Activated CD4-positive, alpha-beta memory T cell treated with anti-CD3 and anti-CD28 coated beads, Interleukin-2, amount 10 ng/mL, durations not matched to agents 7 days and 5 days (primary cell): Measurements from ENCODE around the gene ZNF497. TPM values are rescaled to one million over a fixed set of nuclear protein-coding genes. Genes with fewer than 3 reads are reported as not detected.
A peak's percentile ranks its signal among the peaks of the same experiment; 100 is the strongest.
"Not testable (repeated sequence)": the region's sequence is repeated elsewhere in the genome, so short reads cannot be mapped to it uniquely, and the experiment has no call there.

Source experiments
- CTCF ChIA-PET: fragments of 350-600 bp; sonication (Branson Sonifier 250); formaldehyde crosslinking; loops from one replicate; lab custom pipeline; 2021; ENCODE audit warnings: antibody characterized with exemption, inconsistent platforms; lab: Charles Lee
- POLR2A ChIA-PET: fragments of 350-600 bp; sonication (Branson Sonifier 250); formaldehyde crosslinking; loops from one replicate; lab custom pipeline; 2021; ENCODE audit warnings: antibody characterized with exemption; lab: Charles Lee
- DNase-seq: peaks from one replicate; pipeline ENCODE4 v3.0.0-alpha.2; 2020
- H3K27ac Mint-ChIP-seq: one replicate; pipeline ENCODE4 v1.8.0; 2021; ENCODE audit warnings: mild to moderate bottlenecking, mixed read lengths
- H3K27me3 Mint-ChIP-seq: one replicate; pipeline ENCODE4 v1.8.0; 2021; ENCODE audit warnings: mixed read lengths
- H3K36me3 Mint-ChIP-seq: one replicate; pipeline ENCODE4 v1.8.0; 2021; ENCODE audit warnings: low read depth, mixed read lengths
- H3K4me1 Mint-ChIP-seq: one replicate; pipeline ENCODE4 v1.8.0; 2021; ENCODE audit warnings: mixed read lengths
- H3K4me3 Mint-ChIP-seq: one replicate; pipeline ENCODE4 v1.8.0; 2021; ENCODE audit warnings: mild to moderate bottlenecking, mixed read lengths
- H3K9me3 Mint-ChIP-seq: one replicate; pipeline ENCODE4 v1.8.0; 2021; ENCODE audit warnings: mixed read lengths
- total RNA-seq, 2 experiments: library from RNA; stranded (reverse); gene quantifications; one replicate each; pipeline ENCODE4 v1.2.3, GENCODE V29; 2021

ZNF497 gene
- total RNA-seq, 2 experiments from 2014 or later, result 1.1 to 1.2 TPM

GRCh38 chr19:58326914-58327726 is 35.4 kb downstream of the ZNF497 start, which contains the start of gene ZSCAN22:
Gene ZSCAN22 (plus strand): TSS chr19:58326994. CDS start chr19:58334803, 7,809 bp downstream.
- peak; percentile 93 for DNase-seq
- Mint-ChIP-seq H3K9me3 (no peaks in the 10 kb centered on the region), H3K27me3 (no peaks in the 10 kb centered on the region), H3K4me1 (no peaks in the 10 kb centered on the region), H3K27ac (no peak within 1 kb of the TSS), H3K36me3 (peaks cover 9% of the 10 kb centered on the region), H3K4me3 (no peak within 1 kb of the TSS)
- CTCF ChIA-PET, result interaction anchor here (0.9 to 2.2 kb wide), 6 partner anchors 20 to 254 kb away, joined by 4 to 12 read pairs (median 6); partner anchors contain the start of genes ZBTB45, ZNF497 and ZNF584
- POLR2A ChIA-PET, result interaction anchor here (1.0 to 2.2 kb wide), 12 partner anchors 9 to 193 kb away, joined by 3 to 23 read pairs (median 4); partner anchors contain the start of genes ERVK3-1, RPS5, ZBTB45 and ZNF497

DNA sequence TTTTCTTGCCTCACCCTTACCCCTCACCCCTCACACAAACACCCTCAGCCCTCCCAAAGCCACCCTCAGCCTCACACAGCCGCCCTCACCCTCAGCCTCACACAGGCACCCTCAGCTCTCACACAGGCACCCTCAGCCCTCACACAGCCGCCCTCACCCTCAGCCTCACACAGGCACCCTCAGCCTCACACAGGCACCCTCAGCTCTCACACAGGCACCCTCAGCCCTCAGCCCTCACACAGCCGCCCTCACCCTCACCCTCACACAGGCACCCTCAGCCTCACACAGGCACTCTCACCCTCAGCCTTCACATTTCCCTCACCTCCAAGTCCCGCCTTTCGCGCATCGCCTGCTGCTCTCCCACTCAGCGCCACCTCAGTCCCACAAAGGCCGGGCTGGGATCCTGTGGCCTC is 36.0 kb downstream of the ZNF497 start:
- H3K4me1 Mint-ChIP-seq, result no peaks in the 10 kb centered on the region
- DNase-seq, result no peak

DNA sequence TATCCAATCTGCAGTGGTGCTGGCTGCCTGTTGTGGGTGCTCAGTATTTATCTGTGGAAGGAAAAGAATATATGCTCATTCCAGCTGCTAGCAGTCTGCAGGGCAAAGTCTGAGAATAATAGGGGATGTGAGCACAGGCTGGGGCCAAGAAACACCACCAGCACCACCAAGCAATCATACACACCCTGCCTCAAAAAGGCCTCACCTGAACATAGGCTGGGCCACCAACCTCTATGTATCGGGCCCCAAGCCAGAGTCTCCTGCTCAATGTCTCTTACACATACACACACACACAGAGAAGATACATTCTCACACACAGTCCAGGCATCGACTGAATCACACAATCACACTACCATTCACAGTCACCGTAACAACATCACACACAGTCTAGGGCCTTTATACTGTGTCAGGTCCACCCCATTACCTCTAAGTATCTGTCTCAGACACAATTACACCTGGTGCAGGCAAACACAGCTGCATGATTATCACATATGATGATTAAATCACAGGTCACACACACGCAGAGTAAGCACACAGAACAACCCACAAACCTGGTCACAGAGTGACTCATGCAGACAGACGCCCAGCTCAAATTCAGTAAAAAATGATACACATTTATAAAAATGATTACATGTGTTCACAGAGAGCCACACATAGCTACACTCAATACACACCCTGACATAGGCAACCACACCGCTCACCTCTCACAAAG is 37.1 kb downstream of the ZNF497 start:
- no peak overlapping the region for H3K4me3 Mint-ChIP-seq
- no peak overlapping the region for H3K27ac Mint-ChIP-seq
- no peak for DNase-seq
- no peaks in the 10 kb centered on the region for H3K9me3 Mint-ChIP-seq
- H3K4me1 Mint-ChIP-seq, result no peaks in the 10 kb centered on the region
- ChIA-PET POLR2A (interaction anchor here (0.7 to 2.2 kb wide), 10 partner anchors 8 to 475 kb away, joined by 3 to 23 read pairs (median 4); partner anchors contain the start of genes ERVK3-1, RPS5, ZNF497 and ZNF587), CTCF (interaction anchor here (1.3 kb wide), 1 partner anchor 38 kb away, joined by 6 read pairs; the partner anchor contains the start of gene ZNF497)
- H3K27me3 Mint-ChIP-seq, result no peaks in the 10 kb centered on the region
- H3K36me3 Mint-ChIP-seq, result peaks cover 11% of the 10 kb centered on the region

More for the DNA sequence above, 36.0 kb downstream of the ZNF497 start:
- ChIA-PET CTCF (interaction anchor here (0.9 to 1.4 kb wide), 5 partner anchors 21 to 255 kb away, joined by 4 to 12 read pairs (median 6); partner anchors contain the start of genes ZBTB45, ZNF497 and ZNF584), POLR2A (interaction anchor here (1.0 to 2.2 kb wide), 13 partner anchors 9 to 193 kb away, joined by 3 to 23 read pairs (median 5); partner anchors contain the start of genes ERVK3-1, RPS5, ZBTB45 and ZNF497)
- H3K4me3 Mint-ChIP-seq, result no peak overlapping the region
- H3K36me3 Mint-ChIP-seq, result peaks cover 9% of the 10 kb centered on the region
- H3K9me3 Mint-ChIP-seq, result no peaks in the 10 kb centered on the region
- no peaks in the 10 kb centered on the region for H3K27me3 Mint-ChIP-seq
- H3K27ac Mint-ChIP-seq, result no peak overlapping the region

- CTCF ChIA-PET, result interaction anchor here (1.0 kb wide), 1 partner anchor 847 kb away, joined by 3 read pairs; no protein-coding TSS in a partner anchor
- Mint-ChIP-seq H3K4me1 (no peaks in the 10 kb centered on the region), H3K4me3 (no peak overlapping the region)
Observed at GRCh38 chr19:58319241-58319640, 43.3 kb downstream of the ZNF497 start.

GRCh38 chr19:58318297-58318696 is 44.3 kb downstream of the ZNF497 start:
- DNase-seq, result no peak
- Mint-ChIP-seq H3K4me1 (no peaks in the 10 kb centered on the region), H3K9me3 (peaks cover 6% of the 10 kb centered on the region), H3K27me3 (no peaks in the 10 kb centered on the region), H3K4me3 (no peak overlapping the region), H3K36me3 (peaks cover 42% of the 10 kb centered on the region), H3K27ac (no peak overlapping the region)
- CTCF ChIA-PET, result interaction anchor here (1.0 kb wide), 1 partner anchor 846 kb away, joined by 3 read pairs; no protein-coding TSS in a partner anchor
- POLR2A ChIA-PET, result interaction anchor here (1.0 to 1.5 kb wide), 3 partner anchors 8 to 29 kb away, joined by 3 to 4 read pairs (median 4); partner anchors contain the start of gene ZSCAN22

More at GRCh38 chr19:58319241-58319640, 43.3 kb downstream of the ZNF497 start:
- Mint-ChIP-seq H3K36me3 (peaks cover 36% of the 10 kb centered on the region), H3K27ac (no peak overlapping the region), H3K9me3 (peaks cover 3% of the 10 kb centered on the region), H3K27me3 (no peaks in the 10 kb centered on the region)
- POLR2A ChIA-PET, result interaction anchor here (1.5 kb wide), 1 partner anchor 12 kb away, joined by 4 read pairs; no protein-coding TSS in a partner anchor
- DNase-seq, result no peak

DNA sequence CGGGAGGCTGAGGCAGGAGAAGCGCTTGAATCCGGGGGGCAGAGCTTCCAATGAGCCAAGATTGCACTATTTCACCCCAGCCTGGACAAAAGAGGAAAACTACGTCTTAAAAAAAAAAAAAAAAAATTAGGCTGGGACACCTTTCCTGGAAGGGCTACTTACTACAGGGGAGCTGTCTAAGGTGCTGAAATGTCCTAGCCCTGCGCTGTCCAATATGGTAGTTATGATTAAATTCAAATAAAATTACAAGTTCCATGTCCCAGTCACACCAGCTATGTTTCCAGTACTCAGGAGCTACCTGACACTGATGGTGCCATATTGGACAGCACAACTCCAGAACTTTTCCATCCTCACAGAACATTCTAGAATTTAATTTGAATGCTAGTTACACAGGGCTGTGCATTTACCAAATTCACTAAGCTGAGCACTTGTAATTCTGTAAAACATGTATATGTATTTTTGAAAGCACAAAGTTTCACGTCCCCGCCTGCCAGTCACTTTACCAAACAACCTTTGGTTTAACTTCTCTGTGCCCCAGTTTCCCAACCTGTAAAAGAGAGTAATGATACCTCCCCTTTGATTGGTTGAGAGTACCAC is 45.0 kb downstream of the ZNF497 start:
- Mint-ChIP-seq H3K9me3 (peaks cover 8% of the 10 kb centered on the region), H3K4me3 (no peak overlapping the region), H3K4me1 (no peaks in the 10 kb centered on the region), H3K36me3 (peaks cover 45% of the 10 kb centered on the region), H3K27me3 (no peaks in the 10 kb centered on the region), H3K27ac (no peak overlapping the region)
- POLR2A ChIA-PET, result interaction anchor here (0.9 to 1.4 kb wide), 5 partner anchors 9 to 202 kb away, joined by 3 to 4 read pairs (median 3); partner anchors contain the start of genes ZBTB45 and ZSCAN22
- no peak for DNase-seq
- CTCF ChIA-PET, result interaction anchor here (0.7 kb wide), 1 partner anchor 56 kb away, joined by 3 read pairs; no protein-coding TSS in a partner anchor

GRCh38 chr19:58315580-58315979 is 47.0 kb downstream of the ZNF497 start:
- POLR2A ChIA-PET, result no interaction called here
- Mint-ChIP-seq H3K4me3 (no peak overlapping the region), H3K27ac (no peak overlapping the region), H3K27me3 (no peaks in the 10 kb centered on the region), H3K4me1 (no peaks in the 10 kb centered on the region), H3K9me3 (peaks cover 12% of the 10 kb centered on the region), H3K36me3 (peaks cover 61% of the 10 kb centered on the region)
- DNase-seq, result no peak
- CTCF ChIA-PET, result no interaction called here

DNA sequence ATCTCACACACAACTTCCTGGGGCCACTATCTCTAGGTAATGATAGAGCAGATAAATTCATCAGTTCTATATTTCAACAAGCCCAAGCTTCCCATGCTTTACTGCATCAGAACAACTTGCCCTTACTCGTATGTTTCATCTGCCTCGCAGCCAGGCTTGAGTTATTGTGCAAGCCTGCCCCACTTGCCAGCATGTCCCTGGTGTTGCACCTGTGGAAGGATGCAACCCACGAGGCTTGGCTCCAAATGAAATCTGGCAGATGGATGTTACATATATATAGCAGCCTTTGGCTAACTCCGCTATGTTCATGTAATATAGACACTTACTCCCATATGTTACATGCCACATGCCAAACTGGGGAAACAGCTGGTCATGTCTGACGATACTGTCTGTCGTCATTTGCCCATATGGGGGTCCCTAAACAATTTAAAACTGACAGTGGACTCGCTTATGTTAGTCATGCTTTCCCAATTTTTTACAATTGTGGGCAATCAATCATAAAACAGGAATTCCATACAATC is 51.1 kb downstream of the ZNF497 start:
- ChIA-PET POLR2A (no interaction called here), CTCF (no interaction called here)
- Mint-ChIP-seq H3K27me3 (no peaks in the 10 kb centered on the region), H3K27ac (no peak overlapping the region), H3K4me3 (no peak overlapping the region), H3K9me3 (peaks cover 20% of the 10 kb centered on the region), H3K36me3 (peaks cover 94% of the 10 kb centered on the region), H3K4me1 (peaks cover 29% of the 10 kb centered on the region)
- no peak for DNase-seq

GRCh38 chr19:58310685-58311084 is 51.9 kb downstream of the ZNF497 start:
- H3K27me3 Mint-ChIP-seq, H3K4me3 Mint-ChIP-seq, H3K27ac Mint-ChIP-seq, CTCF ChIA-PET, DNase-seq, POLR2A ChIA-PET: not testable (repeated sequence)
- H3K36me3 Mint-ChIP-seq, result peaks cover 95% of the 10 kb centered on the region
- H3K9me3 Mint-ChIP-seq, result peaks cover 20% of the 10 kb centered on the region
- H3K4me1 Mint-ChIP-seq, result peaks cover 35% of the 10 kb centered on the region

- peaks cover 22% of the 10 kb centered on the region for H3K9me3 Mint-ChIP-seq
- no peak overlapping the region for H3K4me3 Mint-ChIP-seq
- no peaks in the 10 kb centered on the region for H3K27me3 Mint-ChIP-seq
- H3K27ac Mint-ChIP-seq, result no peak overlapping the region
- no peak for DNase-seq
- H3K36me3 Mint-ChIP-seq, result peaks cover 89% of the 10 kb centered on the region
- POLR2A ChIA-PET, result interaction anchor here (1.1 to 1.6 kb wide), 2 partner anchors 9 to 10 kb away, joined by 3 to 4 read pairs; no protein-coding TSS in a partner anchor
- peaks cover 49% of the 10 kb centered on the region for H3K4me1 Mint-ChIP-seq
- CTCF ChIA-PET, result interaction anchor here (0.6 kb wide), 1 partner anchor 1335 kb away, joined by 3 read pairs; no protein-coding TSS in a partner anchor
Observed at GRCh38 chr19:58307736-58308135, 54.8 kb downstream of the ZNF497 start.

DNA sequence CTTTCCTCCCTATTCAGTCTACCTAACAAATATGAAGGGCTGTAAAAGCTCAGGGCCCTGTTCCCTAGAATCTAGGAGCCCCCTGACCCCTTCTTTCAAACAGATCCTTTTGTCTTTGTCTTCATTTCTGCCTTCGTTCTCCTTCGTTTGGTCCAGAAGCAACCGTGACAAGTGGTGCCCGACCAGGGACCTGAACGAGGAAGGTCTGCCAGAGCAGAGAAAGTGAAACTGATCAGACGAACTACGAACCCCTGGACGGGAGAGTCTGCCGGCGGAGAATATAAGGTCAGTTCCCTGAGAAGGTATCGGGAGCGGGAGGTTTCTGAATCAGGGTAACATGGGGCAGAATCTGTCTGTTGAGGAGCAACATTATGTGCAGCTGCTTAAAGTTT is 56.6 kb downstream of the ZNF497 start:
- Mint-ChIP-seq H3K4me3 (peak overlapping the region; percentile 100), H3K9me3 (peaks cover 23% of the 10 kb centered on the region), H3K27ac (peak overlapping the region; percentile 100), H3K4me1 (peaks cover 49% of the 10 kb centered on the region), H3K27me3 (no peaks in the 10 kb centered on the region), H3K36me3 (peaks cover 86% of the 10 kb centered on the region)
- CTCF ChIA-PET, result interaction anchor here (1.7 kb wide), 1 partner anchor 77 kb away, joined by 4 read pairs; the partner anchor contains the start of gene ZNF544
- POLR2A ChIA-PET, result interaction anchor here (0.8 to 2.7 kb wide), 12 partner anchors 9 to 184 kb away, joined by 3 to 23 read pairs (median 4); partner anchors contain the start of genes RPS5, ZNF274, ZNF497 and ZNF544
- DNase-seq, result peak; percentile 30
